Right atrium auricular region (tissue), 2 donors: ENCODE measurements around the gene HSPA14. TPM values are rescaled to one million over a fixed set of nuclear protein-coding genes. Genes with fewer than 3 reads are reported as not detected.

ENCODE experiments used
- DNase-seq: peaks from one replicate; pipeline ENCODE4 v3.0.0-alpha.2; 2019; ENCODE audit warnings: low spot score
- H3K27ac ChIP-seq, 2 donors: fragments of 200-600 bp; sonication (generic); 1 replicate in 1 of 2; 2 replicates in 1 of 2; pipeline ENCODE4 v1.5.1; 2016 to 2019
- H3K27me3 ChIP-seq, 2 donors: fragments of 200-600 bp; sonication (generic); one replicate each; pipeline versions ENCODE4 v1.5.1 to v1.6.0; 2017 to 2019
- H3K36me3 ChIP-seq: fragments of 200-600 bp; sonication (generic); one replicate; pipeline ENCODE4 v1.5.1; 2016
- H3K4me1 ChIP-seq, 2 donors: fragments of 200-600 bp; sonication (generic); one replicate each; pipeline versions ENCODE4 v1.5.1 to v1.6.0; 2017 to 2019
- H3K4me3 ChIP-seq, 2 donors: fragments of 200-600 bp; sonication (generic); 1 replicate in 1 of 2; 2 replicates in 1 of 2; pipeline ENCODE4 v1.5.1; 2017 to 2019; ENCODE audit warnings: mild to moderate bottlenecking in 1 of 2, moderate library complexity in 1 of 2
- H3K9me3 ChIP-seq, 2 donors: fragments of 200-600 bp; sonication (generic); one replicate each; pipeline ENCODE4 v1.5.1; 2019
- CTCF ChIP-seq, 2 donors: fragments of 200-600 bp; sonication (generic); IDR thresholded peaks; one replicate each; pipeline ENCODE4 v1.5.1; 2019; ENCODE audit warnings: antibody characterized with exemption in 2 of 2
- total RNA-seq, 2 donors: library from RNA; depleted of rRNA; stranded (reverse); fragments of >200 nt; gene quantifications; one replicate each; pipeline ENCODE4 v1.1.0, GENCODE V29; 2016

HSPA14 gene
- total RNA-seq, 2 donors from 2014 or later = 6.1 to 9.7 TPM

GRCh38 chr10:14880229-14880628 lies 42.1 kb downstream of the HSPA14 start:
- Histone ChIP-seq H3K4me3 (no peak overlapping the region), H3K4me1 (peaks cover 0 to 34% of the 10 kb centered on the region in 2 donors), H3K27ac (no peak overlapping the region), H3K27me3 (no peaks in the 10 kb centered on the region), H3K36me3 (no peaks in the 10 kb centered on the region), H3K9me3 (no peaks in the 10 kb centered on the region)
- no peak for DNase-seq
- no peak for TF ChIP-seq CTCF (IDR thresholded peaks at IDR 0.05)

GRCh38 chr10:14884082-14884481 lies 46.0 kb downstream of the HSPA14 start:
- no peak overlapping the region for H3K27ac ChIP-seq
- no peak overlapping the region for H3K4me3 ChIP-seq
- peaks cover 0 to 14% of the 10 kb centered on the region in 2 donors for H3K4me1 ChIP-seq
- no peak for DNase-seq
- H3K27me3 ChIP-seq = no peaks in the 10 kb centered on the region
- no peak for TF ChIP-seq CTCF (IDR thresholded peaks at IDR 0.05)
- H3K9me3 ChIP-seq = no peaks in the 10 kb centered on the region
- H3K36me3 ChIP-seq = no peaks in the 10 kb centered on the region

- Histone ChIP-seq H3K4me1 (no peaks in the 10 kb centered on the region), H3K4me3 (no peak overlapping the region), H3K27ac (no peak overlapping the region), H3K27me3 (no peaks in the 10 kb centered on the region), H3K36me3 (no peaks in the 10 kb centered on the region), H3K9me3 (no peaks in the 10 kb centered on the region)
- no peak for TF ChIP-seq CTCF (IDR thresholded peaks at IDR 0.05)
- DNase-seq = no peak
Measured at GRCh38 chr10:14889318-14889717, 51.2 kb downstream of the HSPA14 start.

- Histone ChIP-seq H3K4me3 (no peak overlapping the region), H3K27me3 (no peaks in the 10 kb centered on the region), H3K36me3 (no peaks in the 10 kb centered on the region), H3K27ac (no peak overlapping the region), H3K4me1 (no peaks in the 10 kb centered on the region), H3K9me3 (no peaks in the 10 kb centered on the region)
- DNase-seq = no peak
- no peak for TF ChIP-seq CTCF (IDR thresholded peaks at IDR 0.05)
Measured at GRCh38 chr10:14891151-14891550, 53.0 kb downstream of the HSPA14 start.

- no peak overlapping the region for H3K4me3 ChIP-seq
- no peak overlapping the region for H3K27ac ChIP-seq
- no peaks in the 10 kb centered on the region for H3K9me3 ChIP-seq
- TF ChIP-seq CTCF (IDR thresholded peaks at IDR 0.05) = peak; percentile 47 to 57
- no peaks in the 10 kb centered on the region for H3K27me3 ChIP-seq
- DNase-seq = no peak
- no peaks in the 10 kb centered on the region for H3K4me1 ChIP-seq
- H3K36me3 ChIP-seq = peaks cover 15% of the 10 kb centered on the region
Measured at GRCh38 chr10:14904316-14904732, 66.2 kb downstream of the HSPA14 start.

- H3K27me3 ChIP-seq = no peaks in the 10 kb centered on the region
- no peak for DNase-seq
- no peak overlapping the region for H3K4me3 ChIP-seq
- H3K9me3 ChIP-seq = no peaks in the 10 kb centered on the region
- H3K4me1 ChIP-seq = no peaks in the 10 kb centered on the region
- no peak for TF ChIP-seq CTCF (IDR thresholded peaks at IDR 0.05)
- peaks cover 15% of the 10 kb centered on the region for H3K36me3 ChIP-seq
- no peak overlapping the region for H3K27ac ChIP-seq
Measured at GRCh38 chr10:14904864-14905263, 66.8 kb downstream of the HSPA14 start.
